D721Med (cell line): ENCODE results near the gene PBX3.

Source experiments
- DNase-seq: peaks from one replicate; pipeline ENCODE4 v3.0.0; 2011; ENCODE audit warnings: low spot score; ENCODE audit not compliant: insufficient read length
- FAIRE-seq: peaks from 2 replicates; lab custom pipeline; 2011; peaks lifted over from hg19 to GRCh38; lab: Jason Lieb, UNC
- CTCF ChIP-seq: IDR thresholded peaks from 2 replicates; pipeline ENCODE4 v1.5.1; 2012; ENCODE audit warnings: mild to moderate bottlenecking, control low read depth; ENCODE audit not compliant: insufficient read depth; ENCODE audit errors: missing control alignments

The PBX3 gene

DNA sequence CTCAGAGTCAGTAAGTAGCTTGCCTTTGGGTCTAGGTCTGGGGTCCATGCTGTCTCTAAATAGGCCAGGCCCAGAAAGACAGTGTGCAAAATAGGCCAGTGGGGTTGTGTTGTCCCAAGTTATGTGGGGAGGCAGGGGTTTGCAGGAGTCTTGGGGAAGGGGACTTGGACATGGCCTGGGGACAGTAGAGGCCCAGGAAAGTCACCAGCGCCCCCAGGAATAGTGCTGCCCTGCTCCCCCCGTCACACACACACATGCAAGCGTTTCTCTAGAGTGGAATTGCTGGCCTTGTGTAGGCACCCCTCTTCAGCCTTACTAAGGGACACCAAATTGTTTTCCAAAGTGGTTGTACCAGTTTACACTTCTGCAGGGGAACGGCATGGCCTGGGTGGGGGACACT lies 227.5 kb downstream of the PBX3 start:
- FAIRE-seq (no peak), DNase-seq (no peak)
- TF ChIP-seq CTCF = no peak

- FAIRE-seq (no peak), DNase-seq (no peak)
- no peak for TF ChIP-seq CTCF
Observed at GRCh38 chr9:125977223-125977622, 230.1 kb downstream of the PBX3 start.

DNA sequence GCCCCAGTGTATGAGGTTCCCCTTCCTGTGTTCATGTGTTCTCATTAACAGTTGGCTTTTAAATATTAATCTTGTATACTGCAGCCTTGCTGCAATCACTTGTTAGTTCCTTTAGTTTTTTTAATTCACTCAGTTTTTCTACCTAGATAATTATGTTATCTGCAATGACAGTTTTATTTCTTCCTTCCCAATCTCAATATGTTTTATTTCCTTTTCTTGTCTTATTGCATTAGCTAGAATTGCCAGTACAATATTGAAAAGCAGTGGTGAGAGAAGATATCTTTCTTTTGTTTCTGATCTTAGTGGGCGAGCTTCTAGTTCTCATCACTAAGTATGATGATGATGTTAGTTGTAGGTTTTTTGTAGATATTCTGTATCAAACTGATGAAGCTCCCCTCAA lies 232.2 kb downstream of the PBX3 start:
- DNase-seq = no peak
- TF ChIP-seq CTCF = no peak
- no peak for FAIRE-seq

DNA sequence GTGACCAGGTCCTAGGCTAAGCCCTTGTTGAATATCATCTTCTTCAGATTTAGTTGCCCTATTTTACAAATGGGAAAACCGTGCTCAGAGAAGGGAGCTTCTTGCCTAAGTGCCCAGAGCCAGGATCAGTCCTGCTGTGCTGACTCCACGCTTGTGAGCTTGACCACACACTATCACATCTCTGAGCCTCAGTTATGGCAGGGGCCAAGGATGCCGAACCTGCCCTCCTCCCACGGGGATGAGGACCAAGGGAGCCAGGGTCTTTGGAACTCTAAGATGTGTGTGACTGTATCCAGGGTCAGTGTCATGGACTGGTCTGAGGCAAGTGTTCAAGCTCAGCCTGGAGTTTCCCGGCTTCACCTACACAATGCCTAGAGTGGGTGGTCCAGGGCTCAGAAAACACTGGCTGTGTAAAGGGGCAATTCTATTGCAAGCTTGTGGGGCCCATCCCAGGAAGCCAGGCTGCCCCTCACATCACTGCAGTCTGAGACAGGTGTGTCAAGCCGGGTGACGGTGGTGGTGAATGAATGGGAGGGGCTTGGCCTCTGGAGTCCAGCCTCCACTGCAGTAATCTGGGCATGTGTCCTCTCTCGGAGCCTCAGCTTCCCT lies 235.7 kb downstream of the PBX3 start:
- FAIRE-seq = no peak
- DNase-seq = no peak
- TF ChIP-seq CTCF = no peak

DNA sequence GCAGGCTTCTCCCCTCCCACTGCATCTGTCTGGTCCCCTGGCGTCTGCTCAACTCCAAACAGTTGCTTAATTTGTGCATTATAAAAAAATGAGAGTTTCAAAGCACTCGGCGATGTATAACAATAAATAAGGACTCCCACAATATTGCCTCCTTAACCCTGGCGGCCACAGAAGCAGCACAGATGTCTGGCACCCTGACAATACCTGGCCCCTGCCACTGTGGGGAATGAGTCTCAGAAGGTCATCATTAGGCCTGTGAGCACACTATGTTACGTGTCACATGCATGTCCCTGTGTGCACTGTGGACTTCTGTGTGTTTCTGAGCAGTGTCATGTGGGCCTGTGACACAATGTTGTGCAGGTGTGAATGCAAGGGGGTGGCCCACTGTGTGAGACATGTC lies 236.5 kb downstream of the PBX3 start:
- no peak for FAIRE-seq
- DNase-seq = no peak
- TF ChIP-seq CTCF = no peak

DNA sequence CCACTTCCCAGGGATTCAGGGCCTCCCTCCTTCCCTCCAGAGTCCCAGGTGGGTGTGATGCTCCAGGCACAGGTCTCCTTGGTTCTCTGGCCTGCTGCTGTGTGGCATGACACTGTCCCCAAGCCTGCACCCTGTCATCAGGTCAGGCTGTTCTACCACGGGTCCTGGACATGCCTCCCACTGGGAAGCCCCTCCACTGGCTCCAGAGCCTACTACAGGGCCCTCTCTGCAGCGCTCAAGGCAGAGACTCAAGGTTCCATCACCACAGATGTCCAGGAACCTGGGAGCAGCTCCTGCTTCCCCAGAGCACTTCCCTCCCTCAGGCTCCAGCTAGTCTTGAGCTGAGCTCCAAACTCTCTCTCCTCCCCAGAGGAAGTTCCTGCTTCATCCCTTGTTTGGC lies 237.3 kb downstream of the PBX3 start:
- no peak for FAIRE-seq
- no peak for DNase-seq
- no peak for TF ChIP-seq CTCF

GRCh38 chr9:125985142-125985997 lies 238.2 kb downstream of the PBX3 start:
- FAIRE-seq = no peak
- DNase-seq = no peak
- TF ChIP-seq CTCF = no peak
